GM11168 (cell line): ENCODE results near the gene BRI3.
"Not testable (repeated sequence)": the region's sequence is repeated elsewhere in the genome, so short reads cannot be mapped to it uniquely, and the experiment has no call there.

Experiments
- in situ Hi-C: fragments of 300-500 bp; cut with MboI; formaldehyde crosslinking; loops from one replicate; pipeline ENCODE4 v1.12.0; 2022; ENCODE audit warnings: low sequenced_read_pairs; ENCODE audit not compliant: unreplicated experiment

BRI3 gene

GRCh38 chr7:98303176-98303865 lies 21.8 kb downstream of the BRI3 start:
- in situ Hi-C loops: loop anchor here (10.0 kb wide), 1 partner anchor 101 kb away; the partner anchor contains the start of gene BAIAP2L1

- in situ Hi-C loops: loop anchor here (10.0 kb wide), 1 partner anchor 101 kb away; the partner anchor contains the start of gene BAIAP2L1
These were observed 22.4 kb downstream of the BRI3 start for GRCh38 chr7:98303906-98304305.

- in situ Hi-C loops: loop anchor here (10.0 kb wide), 1 partner anchor 99 kb away; the partner anchor contains the start of gene BAIAP2L1
These were observed 24.6 kb downstream of the BRI3 start for GRCh38 chr7:98305951-98306535.

GRCh38 chr7:98307971-98308466 lies 26.5 kb downstream of the BRI3 start:
- in situ Hi-C loops: loop anchor here (10.0 kb wide), 1 partner anchor 97 kb away; the partner anchor contains the start of gene BAIAP2L1

GRCh38 chr7:98309566-98309965 lies 28.1 kb downstream of the BRI3 start:
- in situ Hi-C loops: loop anchor here (10.0 kb wide), 1 partner anchor 95 kb away; the partner anchor contains the start of gene BAIAP2L1

- in situ Hi-C loops: no loop called here
These were observed 30.7 kb downstream of the BRI3 start for GRCh38 chr7:98312201-98312600.

- in situ Hi-C loops: no loop called here
These were observed 33.0 kb downstream of the BRI3 start for GRCh38 chr7:98314469-98314868.

- in situ Hi-C loops: no loop called here
These were observed 34.0 kb downstream of the BRI3 start for GRCh38 chr7:98315318-98315993.

- in situ Hi-C loops: not testable (repeated sequence)
These were observed 34.6 kb downstream of the BRI3 start for GRCh38 chr7:98315994-98316527.

- in situ Hi-C loops: no loop called here
These were observed 36.0 kb downstream of the BRI3 start for GRCh38 chr7:98317366-98318040.

GRCh38 chr7:98319176-98319575 lies 37.7 kb downstream of the BRI3 start:
- in situ Hi-C loops: no loop called here

- in situ Hi-C loops: no loop called here
These were observed 39.8 kb downstream of the BRI3 start for GRCh38 chr7:98321301-98321700.

GRCh38 chr7:98322331-98323270 lies 41.1 kb downstream of the BRI3 start:
- in situ Hi-C loops: no loop called here

GRCh38 chr7:98323597-98324322 lies 42.3 kb downstream of the BRI3 start:
- in situ Hi-C loops: no loop called here

GRCh38 chr7:98324782-98325181 lies 43.3 kb downstream of the BRI3 start:
- in situ Hi-C loops: no loop called here

GRCh38 chr7:98329100-98329790 lies 47.8 kb downstream of the BRI3 start:
- in situ Hi-C loops: no loop called here

- in situ Hi-C loops: no loop called here
These were observed 48.4 kb downstream of the BRI3 start for GRCh38 chr7:98329791-98330373.
